ENCODE results near the gene AJAP1. TPM values are rescaled to one million over a fixed set of nuclear protein-coding genes. Genes with fewer than 3 reads are reported as not detected.
A peak's percentile ranks its signal among the peaks of the same experiment; 100 is the strongest.

The AJAP1 gene
- polyA plus RNA-seq, 1 donor from 2014 or later, result 7.9 TPM

- H3K27ac ChIP-seq (ENCODE audit: low read length), result no peak overlapping the region
- no peak overlapping the region for H3K4me3 ChIP-seq (ENCODE audit: low read length)
- H3F3A ChIP-seq (ENCODE audit: insufficient read depth, low read length, poor library complexity, severe bottlenecking), result no peaks in the 10 kb centered on the region
- no peaks in the 10 kb centered on the region for H3K27me3 ChIP-seq (ENCODE audit: insufficient read depth, low read depth, low read length)
- no peaks in the 10 kb centered on the region for H3K9me2 ChIP-seq (ENCODE audit: insufficient read depth, low read length)
- no peak overlapping the region for H2AFZ ChIP-seq (ENCODE audit: low read depth, low read length)
- no peaks in the 10 kb centered on the region for H3K9me3 ChIP-seq (ENCODE audit: low read length)
- no peaks in the 10 kb centered on the region for H4K20me1 ChIP-seq (ENCODE audit: insufficient read depth)
- H3K36me3 ChIP-seq (ENCODE audit: insufficient read depth, low read length), result no peaks in the 10 kb centered on the region
- no peak overlapping the region for H3K9ac ChIP-seq (ENCODE audit: low read length)
- no peaks in the 10 kb centered on the region for H3K79me2 ChIP-seq (replicated peaks; ENCODE audit: insufficient read depth, low read length)
- no peak overlapping the region for H3K4me2 ChIP-seq (ENCODE audit: low read length)
- TF ChIP-seq CTCF (IDR thresholded peaks at IDR 0.05; ENCODE audit: poor library complexity, severe bottlenecking) (no peak), TAF1 (IDR thresholded peaks at IDR 0.05; ENCODE audit: low read depth) (no peak), MXI1 (conservative IDR thresholded peaks at IDR 0.05; ENCODE audit: poor library complexity, severe bottlenecking) (no peak), POLR2AphosphoS5 (IDR thresholded peaks at IDR 0.05) (no peak), EZH2 (IDR thresholded peaks at IDR 0.05; ENCODE audit: borderline replicate concordance, insufficient read depth, low read length, poor library complexity, severe bottlenecking) (no peak), RAD21 (conservative IDR thresholded peaks at IDR 0.05) (no peak), EP300 (conservative IDR thresholded peaks at IDR 0.05; ENCODE audit: poor library complexity, severe bottlenecking) (no peak), REST (IDR thresholded peaks at IDR 0.05; ENCODE audit: borderline replicate concordance) (no peak), SMC3 (conservative IDR thresholded peaks at IDR 0.05; ENCODE audit: poor library complexity) (no peak)
Observed at GRCh38 chr1:4803335-4803734, 148.9 kb downstream of the AJAP1 start.

- TF ChIP-seq POLR2AphosphoS5 (IDR thresholded peaks at IDR 0.05), result peak; percentile 45
- TF ChIP-seq MXI1 (conservative IDR thresholded peaks at IDR 0.05; ENCODE audit: poor library complexity, severe bottlenecking), result no peak
- H3K9me3 ChIP-seq (ENCODE audit: low read length), result peaks cover 4% of the 10 kb centered on the region
- H3K9ac ChIP-seq (ENCODE audit: low read length), result no peak overlapping the region
Observed at GRCh38 chr1:4805987-4806386, 151.6 kb downstream of the AJAP1 start.

GRCh38 chr1:4820543-4820942, 166.1 kb downstream of the AJAP1 start:
- Histone ChIP-seq H3K27ac (ENCODE audit: low read length) (no peak overlapping the region), H3K4me2 (ENCODE audit: low read length) (no peak overlapping the region), H2AFZ (ENCODE audit: low read depth, low read length) (no peak overlapping the region), H3K4me3 (ENCODE audit: low read length) (no peak overlapping the region), H3F3A (ENCODE audit: insufficient read depth, low read length, poor library complexity, severe bottlenecking) (no peaks in the 10 kb centered on the region), H3K79me2 (replicated peaks; ENCODE audit: insufficient read depth, low read length) (no peaks in the 10 kb centered on the region), H3K36me3 (ENCODE audit: insufficient read depth, low read length) (no peaks in the 10 kb centered on the region), H3K9ac (ENCODE audit: low read length) (no peak overlapping the region), H4K20me1 (ENCODE audit: insufficient read depth) (no peaks in the 10 kb centered on the region), H3K27me3 (ENCODE audit: insufficient read depth, low read depth, low read length) (no peaks in the 10 kb centered on the region), H3K9me2 (ENCODE audit: insufficient read depth, low read length) (no peaks in the 10 kb centered on the region), H3K9me3 (ENCODE audit: low read length) (peaks cover 6% of the 10 kb centered on the region)
- TF ChIP-seq EZH2 (IDR thresholded peaks at IDR 0.05; ENCODE audit: borderline replicate concordance, insufficient read depth, low read length, poor library complexity, severe bottlenecking) (no peak), RAD21 (conservative IDR thresholded peaks at IDR 0.05) (no peak), TAF1 (IDR thresholded peaks at IDR 0.05; ENCODE audit: low read depth) (no peak), SMC3 (conservative IDR thresholded peaks at IDR 0.05; ENCODE audit: poor library complexity) (no peak), EP300 (conservative IDR thresholded peaks at IDR 0.05; ENCODE audit: poor library complexity, severe bottlenecking) (no peak), POLR2AphosphoS5 (IDR thresholded peaks at IDR 0.05) (no peak), CTCF (IDR thresholded peaks at IDR 0.05; ENCODE audit: poor library complexity, severe bottlenecking) (no peak), REST (IDR thresholded peaks at IDR 0.05; ENCODE audit: borderline replicate concordance) (no peak), MXI1 (conservative IDR thresholded peaks at IDR 0.05; ENCODE audit: poor library complexity, severe bottlenecking) (no peak)

More at GRCh38 chr1:4805987-4806386, 151.6 kb downstream of the AJAP1 start:
- Histone ChIP-seq H3F3A (ENCODE audit: insufficient read depth, low read length, poor library complexity, severe bottlenecking) (no peaks in the 10 kb centered on the region), H4K20me1 (ENCODE audit: insufficient read depth) (no peaks in the 10 kb centered on the region), H2AFZ (ENCODE audit: low read depth, low read length) (no peak overlapping the region), H3K79me2 (replicated peaks; ENCODE audit: insufficient read depth, low read length) (no peaks in the 10 kb centered on the region), H3K27me3 (ENCODE audit: insufficient read depth, low read depth, low read length) (no peaks in the 10 kb centered on the region), H3K9me2 (ENCODE audit: insufficient read depth, low read length) (no peaks in the 10 kb centered on the region), H3K4me3 (ENCODE audit: low read length) (no peak overlapping the region), H3K4me2 (ENCODE audit: low read length) (no peak overlapping the region), H3K36me3 (ENCODE audit: insufficient read depth, low read length) (no peaks in the 10 kb centered on the region), H3K27ac (ENCODE audit: low read length) (no peak overlapping the region)

All from neural cell (in vitro differentiated cells).